22Rv1 (cell line): ENCODE data around the gene QPRT.

ENCODE experiments used
- ZFX ChIP-seq: fragments of 450-650 bp; IDR thresholded peaks from 2 replicates; pipeline ENCODE4 v1.6.1; 2017; ENCODE audit warnings: antibody characterized with exemption, borderline replicate concordance
- TF ChIP-seq, protein P1 (sequence below): fragments of 450-650 bp; IDR thresholded peaks from 2 replicates; pipeline ENCODE4 v1.5.1; 2017; ENCODE audit warnings: mild to moderate bottlenecking

DNA sequence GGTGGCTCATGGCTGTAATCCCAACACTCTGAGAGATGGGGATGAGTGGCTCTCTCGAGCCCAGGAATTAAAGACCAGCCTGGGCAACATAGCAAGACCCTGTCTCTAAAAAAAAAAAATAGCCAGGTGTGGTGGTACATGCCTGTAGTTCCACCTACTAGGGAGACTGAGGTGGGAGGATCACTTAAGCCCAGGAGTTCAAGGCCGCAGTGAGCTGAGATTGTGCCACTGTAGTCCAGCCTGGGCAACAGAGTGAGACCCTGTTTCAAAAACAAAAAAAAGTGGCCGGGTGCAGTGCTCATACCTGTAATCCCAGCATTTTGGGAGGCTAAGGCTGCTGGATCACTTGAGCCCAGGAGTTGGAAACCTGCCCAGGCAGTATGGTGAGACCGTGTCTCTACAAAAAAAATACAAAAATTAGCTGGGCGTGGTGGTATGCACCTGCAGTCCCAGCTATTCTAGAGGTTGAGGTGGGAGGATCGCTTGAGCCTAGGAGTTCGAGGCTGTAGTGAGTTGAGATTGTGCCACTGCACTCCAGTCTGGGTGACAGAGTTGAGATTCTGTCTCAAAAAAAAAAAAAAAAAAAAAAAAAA is 63.8 kb downstream of the QPRT start:
- TF ChIP-seq, protein P1, sequence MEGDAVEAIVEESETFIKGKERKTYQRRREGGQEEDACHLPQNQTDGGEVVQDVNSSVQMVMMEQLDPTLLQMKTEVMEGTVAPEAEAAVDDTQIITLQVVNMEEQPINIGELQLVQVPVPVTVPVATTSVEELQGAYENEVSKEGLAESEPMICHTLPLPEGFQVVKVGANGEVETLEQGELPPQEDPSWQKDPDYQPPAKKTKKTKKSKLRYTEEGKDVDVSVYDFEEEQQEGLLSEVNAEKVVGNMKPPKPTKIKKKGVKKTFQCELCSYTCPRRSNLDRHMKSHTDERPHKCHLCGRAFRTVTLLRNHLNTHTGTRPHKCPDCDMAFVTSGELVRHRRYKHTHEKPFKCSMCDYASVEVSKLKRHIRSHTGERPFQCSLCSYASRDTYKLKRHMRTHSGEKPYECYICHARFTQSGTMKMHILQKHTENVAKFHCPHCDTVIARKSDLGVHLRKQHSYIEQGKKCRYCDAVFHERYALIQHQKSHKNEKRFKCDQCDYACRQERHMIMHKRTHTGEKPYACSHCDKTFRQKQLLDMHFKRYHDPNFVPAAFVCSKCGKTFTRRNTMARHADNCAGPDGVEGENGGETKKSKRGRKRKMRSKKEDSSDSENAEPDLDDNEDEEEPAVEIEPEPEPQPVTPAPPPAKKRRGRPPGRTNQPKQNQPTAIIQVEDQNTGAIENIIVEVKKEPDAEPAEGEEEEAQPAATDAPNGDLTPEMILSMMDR = no peak
- TF ChIP-seq ZFX = no peak
